Stimulated activated CD4-positive, alpha-beta T cell treated with anti-CD3 and anti-CD28 coated beads, Interleukin-2, amount 100 ng/mL, for 24 hours (primary cell): Measurements from ENCODE around the gene TMEM150B.
A peak's percentile ranks its signal among the peaks of the same experiment; 100 is the strongest.

Source experiments
- DNase-seq, 2 donors: peaks; one replicate each; pipeline ENCODE4 v3.0.0-alpha.2; 2020

The TMEM150B gene, protein sequence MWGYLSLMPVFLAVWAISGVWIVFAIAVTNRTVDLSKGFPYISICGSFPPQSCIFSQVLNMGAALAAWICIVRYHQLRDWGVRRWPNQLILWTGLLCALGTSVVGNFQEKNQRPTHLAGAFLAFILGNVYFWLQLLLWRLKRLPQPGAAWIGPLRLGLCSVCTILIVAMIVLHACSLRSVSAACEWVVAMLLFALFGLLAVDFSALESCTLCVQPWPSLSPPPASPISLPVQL

DNA sequence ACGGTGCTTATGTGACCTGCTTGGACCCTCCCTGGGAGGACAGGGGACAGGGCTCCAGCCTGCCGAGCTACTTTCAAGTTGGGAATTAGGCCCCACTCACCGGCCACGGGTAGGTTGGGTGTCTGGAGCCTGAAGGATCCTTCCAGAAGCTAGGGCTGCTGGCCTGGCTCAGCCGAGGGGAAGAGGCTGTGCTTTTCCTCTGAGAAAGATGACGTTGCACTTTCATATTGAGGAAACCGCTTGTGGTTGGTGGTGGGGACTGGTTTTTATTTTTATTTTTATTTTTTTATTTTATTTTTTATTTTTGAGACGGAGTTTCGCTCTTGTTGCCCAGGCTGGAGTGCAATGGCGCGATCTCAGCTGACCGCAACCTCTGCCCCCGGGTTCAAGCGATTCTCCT is at the start of gene TMEM150B:
Gene TMEM150B, minus strand, starts transcription at position 170 of the 400 bp plus-strand sequence. CDS start 4,305 bp downstream, outside the sequence.
- no peak for DNase-seq

DNA sequence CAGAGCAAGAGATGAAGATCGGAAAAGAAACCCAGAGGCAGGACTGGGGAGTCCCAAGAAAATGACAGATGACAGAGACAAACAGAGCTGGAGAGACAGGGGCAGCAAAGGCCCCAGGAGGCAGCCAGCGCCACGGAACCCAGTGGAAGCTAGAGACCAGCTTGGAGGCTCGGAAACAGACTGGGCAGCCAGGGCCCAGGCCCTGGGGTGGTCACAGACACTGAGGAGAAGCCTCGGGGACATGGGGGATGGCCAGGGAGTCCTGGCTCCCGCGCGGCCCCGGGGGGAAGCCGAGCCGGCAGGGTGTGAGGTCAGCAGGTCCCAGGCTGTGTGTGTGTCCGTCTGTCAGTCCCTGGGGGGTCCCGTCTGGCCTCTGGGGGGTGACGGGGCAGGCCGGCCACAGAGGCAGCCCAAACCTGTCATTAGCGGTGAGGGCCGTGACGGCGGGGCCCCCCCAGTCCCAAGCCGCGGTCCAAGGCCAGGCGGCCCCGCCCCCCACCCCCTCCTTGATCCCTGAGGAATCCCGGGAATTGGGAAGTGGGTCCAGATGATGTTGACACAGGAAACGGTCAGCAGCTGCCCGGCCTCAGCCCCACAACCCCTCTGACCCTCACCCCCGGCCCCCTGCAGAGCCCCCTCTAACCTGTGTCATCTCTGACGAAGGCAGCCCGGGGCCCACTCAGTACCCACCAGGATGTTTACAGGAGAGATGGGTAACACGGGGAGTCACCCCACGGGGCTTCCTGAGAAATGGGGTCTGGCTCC is 49.0 kb upstream of the TMEM150B start:
- DNase-seq: no peak

DNA sequence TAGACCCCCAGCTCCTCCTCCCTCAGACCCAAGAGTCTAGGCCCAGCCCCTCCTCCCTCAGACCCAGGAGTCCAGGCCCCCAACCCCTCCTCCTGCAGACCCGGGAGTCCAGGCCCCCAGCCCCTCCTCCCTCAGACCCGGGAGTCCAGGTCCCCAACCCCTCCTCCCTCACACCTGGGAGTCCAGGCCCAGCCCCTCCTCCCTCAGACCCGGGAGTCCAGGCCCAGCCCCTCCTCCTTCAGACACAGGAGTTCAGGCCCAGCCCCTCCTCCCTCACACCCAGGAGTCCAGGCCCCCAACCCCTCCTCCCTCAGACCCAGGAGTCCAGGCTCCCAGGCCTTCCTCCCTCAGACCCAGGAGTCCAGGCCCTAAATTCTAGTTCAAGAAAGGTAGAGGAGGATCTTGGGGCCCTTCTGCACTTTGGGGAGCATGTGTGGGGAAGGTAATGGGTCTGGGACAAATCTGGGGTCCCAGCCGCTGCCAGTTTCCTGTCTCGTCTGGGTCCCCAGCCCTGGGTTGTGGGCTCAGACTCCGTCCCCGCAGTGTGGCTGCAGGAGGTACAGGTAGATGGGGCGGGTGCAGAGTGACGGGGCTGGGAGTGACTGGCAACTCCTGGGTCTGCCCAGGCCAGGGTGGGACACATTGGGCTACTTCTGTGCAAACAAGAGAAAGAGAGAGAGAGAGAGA is 48.3 kb upstream of the TMEM150B start:
- DNase-seq: no peak

DNA sequence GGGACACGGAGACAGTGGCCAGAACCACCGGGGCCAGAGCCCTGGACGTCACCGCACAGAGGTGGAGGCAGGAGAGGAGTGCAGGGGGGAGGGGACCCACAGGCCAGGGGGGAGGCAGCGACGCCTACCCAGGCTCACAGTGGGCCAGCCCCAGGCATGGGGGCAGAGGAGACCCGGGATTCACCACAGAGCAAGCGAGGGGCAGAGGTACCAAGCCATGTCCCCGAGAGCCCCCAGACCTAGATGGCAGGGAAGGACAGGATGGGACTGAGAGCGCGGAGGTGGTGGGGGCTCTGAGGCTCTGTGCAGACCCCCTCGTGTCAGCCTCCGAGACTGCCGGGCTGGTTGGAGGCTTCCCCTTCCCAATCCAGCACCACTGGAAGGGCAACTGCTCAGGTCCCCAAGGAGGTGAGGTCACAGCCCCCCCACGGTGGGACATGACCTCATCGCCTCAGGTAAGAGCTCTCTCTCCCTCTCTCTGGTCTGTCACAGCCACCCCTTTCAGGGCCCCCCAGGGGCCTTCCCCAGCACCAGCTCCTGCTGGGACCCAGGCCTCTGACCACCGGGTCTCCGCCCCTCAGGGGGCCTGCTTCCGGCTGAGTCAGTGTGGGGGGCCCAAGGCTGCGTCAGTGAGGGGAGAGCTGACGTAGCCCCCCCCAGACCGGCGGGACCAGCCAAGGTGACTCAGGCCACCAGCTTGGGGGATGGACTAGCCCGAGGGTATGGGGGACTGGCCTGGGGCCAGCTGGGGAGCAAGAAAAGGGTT is 47.4 kb upstream of the TMEM150B start:
- no peak for DNase-seq

DNA sequence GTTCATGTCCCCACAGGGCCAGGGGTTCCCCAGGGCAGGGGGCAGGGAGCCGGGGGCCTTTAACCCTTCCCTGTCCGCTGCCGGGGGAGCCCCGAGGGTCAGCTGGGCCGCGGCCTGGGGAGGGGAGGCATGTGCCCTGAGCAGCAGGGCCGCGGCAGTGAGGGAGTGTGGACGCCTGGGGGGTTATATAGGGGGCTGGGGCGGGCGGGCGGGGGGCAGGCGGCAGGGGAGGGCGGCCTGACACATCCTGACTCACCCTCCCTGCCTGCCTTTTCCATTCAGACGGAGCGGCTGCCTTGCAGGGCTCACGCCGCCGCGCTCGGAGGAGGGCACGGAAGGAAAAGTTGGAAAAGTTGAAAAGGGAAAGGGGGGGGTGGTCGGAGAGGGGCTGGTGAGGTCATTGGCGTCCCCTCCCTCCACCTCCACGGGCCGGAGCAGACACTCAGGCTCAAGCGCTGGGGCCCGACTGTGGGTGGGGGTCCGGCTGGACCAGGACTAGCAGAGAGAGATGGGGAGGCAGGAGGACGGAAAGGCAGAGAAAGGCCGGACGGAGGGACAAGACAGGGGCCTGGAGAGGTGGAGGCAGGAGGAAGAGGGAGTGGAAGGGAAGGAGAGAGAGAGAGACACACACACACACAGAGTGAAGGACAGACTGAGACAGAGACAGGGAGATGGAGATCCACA is 45.3 kb upstream of the TMEM150B start, which contains the start of gene IL11:
Gene IL11, minus strand, starts transcription at position 159 of the 684 bp plus-strand sequence. Its CDS starts 153 bp downstream, at position 6.
- DNase-seq: no peak

DNA sequence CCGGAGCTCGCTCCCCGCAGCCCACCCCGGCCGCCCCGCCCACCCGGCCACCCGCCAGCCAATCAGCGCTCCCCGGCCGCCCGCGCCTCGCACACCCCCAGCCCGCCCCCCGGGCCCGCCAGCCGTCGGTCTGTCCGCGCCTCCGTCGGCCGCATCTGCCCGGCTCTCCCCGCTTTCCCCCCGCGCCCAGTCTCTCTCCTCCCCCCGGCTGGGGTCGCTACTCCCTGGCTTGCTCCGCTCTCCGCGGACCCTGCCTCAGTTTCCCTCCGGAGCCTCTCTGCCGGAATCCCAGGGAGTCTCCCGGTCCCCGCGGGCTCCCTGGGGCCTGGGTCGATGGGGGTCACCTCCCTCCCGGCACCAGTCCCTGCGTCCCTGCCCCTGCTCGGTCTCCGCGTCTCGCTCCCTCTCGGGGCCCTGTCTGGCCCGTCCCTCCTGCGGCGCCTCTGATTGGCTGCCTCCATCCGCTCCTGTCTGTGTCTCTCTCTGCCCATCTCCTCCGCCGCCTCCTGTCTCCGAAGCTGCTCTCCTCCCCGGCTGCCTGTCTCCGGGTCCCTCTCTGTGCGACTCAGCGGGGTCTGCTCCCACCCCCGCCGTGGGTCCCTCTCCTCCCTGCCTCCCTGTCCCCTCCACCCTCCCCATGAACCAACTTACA is 44.6 kb upstream of the TMEM150B start:
- peak in 1 of 2 donors; percentile 49 for DNase-seq

DNA sequence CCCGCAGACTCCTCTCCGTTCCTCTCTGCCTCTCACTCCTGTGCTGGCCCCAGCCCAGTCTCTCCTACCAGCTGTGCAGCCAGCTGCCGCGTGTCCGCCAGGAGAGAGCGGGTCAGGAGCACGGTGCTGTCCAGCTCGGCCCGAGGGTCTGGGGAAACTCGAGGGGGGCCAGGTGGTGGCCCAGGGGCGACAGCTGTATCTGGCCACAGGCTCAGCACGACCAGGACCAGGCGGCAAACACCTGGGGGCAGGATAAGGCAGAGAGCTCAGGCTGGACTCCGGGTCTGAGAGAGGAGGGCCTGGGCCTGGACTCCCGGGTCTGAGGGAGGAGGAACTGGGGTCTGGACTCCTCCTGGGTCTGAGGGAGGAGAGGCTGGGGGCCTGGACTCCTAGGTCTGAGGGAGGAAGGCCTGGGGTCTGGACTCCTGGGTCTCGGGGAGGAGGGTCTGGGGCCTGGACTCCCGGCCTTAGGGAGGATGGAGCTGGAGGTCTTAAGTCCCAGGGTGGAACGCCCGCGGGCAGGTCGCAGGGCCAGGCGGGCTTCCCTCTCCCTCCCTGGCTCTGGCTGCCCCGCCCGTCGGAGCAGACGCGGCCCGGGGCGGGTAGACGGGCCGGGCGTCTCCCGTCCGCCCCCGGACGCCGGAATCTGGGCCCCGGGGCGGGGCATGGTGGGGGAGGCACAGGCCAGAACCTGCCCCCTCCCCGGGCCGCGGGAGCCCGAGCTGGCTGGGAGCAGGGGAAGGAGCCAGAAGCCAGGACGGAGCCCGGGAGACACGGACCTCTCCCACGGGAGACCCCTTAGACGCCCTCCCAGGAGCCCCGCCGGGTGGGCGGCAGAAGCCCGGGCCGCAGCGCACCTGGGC is 43.8 kb upstream of the TMEM150B start:
- DNase-seq: peak in 1 of 2 donors; percentile 44

DNA sequence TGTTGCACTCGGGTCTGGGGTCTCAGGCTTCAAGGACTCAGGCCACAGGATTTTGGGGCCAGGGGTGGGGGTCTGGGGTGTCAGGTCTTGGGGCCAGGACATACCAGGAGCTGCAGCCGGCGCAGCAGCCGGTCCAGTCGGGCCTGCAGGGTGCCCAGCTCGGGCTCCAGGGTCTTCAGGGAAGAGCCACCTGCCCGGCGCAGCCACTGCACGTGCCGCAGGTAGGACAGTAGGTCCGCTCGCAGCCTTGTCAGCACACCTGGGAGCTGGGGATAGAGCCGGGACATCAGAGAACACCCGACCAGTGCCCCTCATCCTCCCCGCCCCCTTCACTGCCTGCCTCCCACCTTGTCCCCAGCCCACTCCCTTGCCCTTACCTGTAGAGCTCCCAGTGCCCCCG is 43.0 kb upstream of the TMEM150B start:
- no peak for DNase-seq

DNA sequence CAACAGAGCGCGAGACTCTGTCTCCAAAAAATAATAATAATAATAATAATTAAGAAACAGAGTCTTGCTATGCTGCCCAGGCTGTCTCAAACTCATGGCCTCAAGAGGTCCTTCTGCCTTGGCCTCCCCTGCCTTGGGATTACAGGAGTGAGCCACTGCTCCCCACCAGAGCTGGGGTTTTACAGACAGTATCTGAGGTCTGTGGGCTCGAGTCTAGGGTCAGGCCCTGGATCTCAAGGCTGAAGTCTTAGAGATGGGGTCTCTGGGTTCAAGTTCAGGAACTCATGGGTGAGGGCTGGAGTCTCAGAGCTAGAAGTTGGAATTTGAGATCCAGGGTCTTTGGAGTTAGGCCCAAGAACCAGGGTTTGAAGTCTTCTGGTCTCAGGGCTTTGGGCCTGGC is 41.6 kb upstream of the TMEM150B start:
- DNase-seq: no peak

DNA sequence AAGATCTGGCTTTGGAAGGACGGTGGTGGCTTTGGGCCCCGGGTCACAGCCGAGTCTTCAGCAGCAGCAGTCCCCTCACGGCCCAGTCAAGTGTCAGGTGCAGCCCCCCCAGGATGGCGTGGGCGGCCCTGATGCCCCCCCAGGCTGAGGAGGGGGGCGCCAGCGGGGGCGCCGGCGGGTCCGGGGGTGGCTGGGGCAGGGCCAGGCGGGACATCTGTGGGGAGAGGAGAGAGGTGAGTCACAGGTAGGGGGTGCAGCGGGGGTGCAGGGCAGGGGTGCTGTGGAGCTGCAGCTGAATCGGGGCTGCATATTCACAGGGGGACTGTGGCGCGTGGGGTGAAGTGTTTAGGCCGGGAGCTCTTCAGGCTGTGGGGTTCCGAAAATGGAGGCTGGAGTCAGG is 40.8 kb upstream of the TMEM150B start:
- DNase-seq: no peak

DNA sequence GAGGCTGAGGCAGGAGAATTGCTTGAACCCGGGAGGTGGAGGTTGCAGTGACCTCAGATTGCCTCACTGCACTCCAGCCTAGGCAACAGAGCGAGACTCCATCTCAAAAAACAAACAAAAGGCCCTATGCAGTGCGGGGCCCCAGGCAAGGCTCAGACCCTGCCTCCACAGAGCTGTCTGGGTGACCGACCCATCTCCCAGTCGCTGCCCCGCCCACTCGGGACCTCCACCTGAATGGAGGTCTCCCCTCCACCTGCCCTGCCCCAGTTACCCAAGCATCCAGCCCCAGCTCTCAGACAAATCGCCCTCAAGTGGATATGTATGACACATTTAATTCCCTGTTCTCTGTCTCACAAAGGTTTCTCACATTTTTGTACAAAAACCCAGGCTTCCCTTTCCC is 40.1 kb upstream of the TMEM150B start:
- DNase-seq: no peak

DNA sequence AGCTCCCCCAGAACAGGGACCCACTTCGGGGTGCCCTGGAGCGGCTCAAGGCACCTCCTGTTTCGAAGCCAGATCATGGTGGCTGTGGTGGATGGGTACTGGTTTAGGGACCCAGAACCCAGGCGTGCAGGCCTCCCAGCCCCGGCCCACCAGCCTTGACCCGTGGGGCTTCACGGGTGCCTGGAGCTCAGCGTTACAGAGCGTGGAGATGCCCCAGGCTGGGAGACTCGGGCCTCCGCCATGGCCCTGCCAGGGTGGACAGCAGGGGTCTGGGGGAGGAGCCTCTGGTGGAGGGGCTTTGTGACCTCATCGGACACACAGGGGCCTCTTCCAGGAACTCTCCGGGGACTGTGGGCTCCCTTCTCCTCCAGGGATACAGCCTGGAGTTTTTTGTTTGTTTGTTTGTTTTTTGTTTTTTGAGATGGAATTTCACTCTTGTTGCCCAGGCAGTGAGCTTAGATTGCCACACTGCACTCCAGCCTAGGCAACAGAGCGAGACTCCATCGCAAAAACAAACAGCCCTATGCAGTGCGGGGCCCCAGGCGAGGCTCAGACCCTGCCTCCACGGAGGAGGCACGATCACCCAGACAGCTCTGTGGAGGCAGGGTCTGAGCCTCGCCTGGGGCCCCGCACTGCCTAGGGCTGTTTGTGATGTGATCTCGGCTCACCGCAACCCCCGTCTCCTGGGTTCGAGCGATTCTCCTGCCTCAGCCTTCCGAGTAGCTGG is 38.0 kb upstream of the TMEM150B start, which contains the start of gene GARIN5B:
Gene GARIN5B, minus strand, starts transcription at position 271 of the 727 bp plus-strand sequence. Its CDS starts 194 bp downstream, at position 77.
- no peak for DNase-seq

DNA sequence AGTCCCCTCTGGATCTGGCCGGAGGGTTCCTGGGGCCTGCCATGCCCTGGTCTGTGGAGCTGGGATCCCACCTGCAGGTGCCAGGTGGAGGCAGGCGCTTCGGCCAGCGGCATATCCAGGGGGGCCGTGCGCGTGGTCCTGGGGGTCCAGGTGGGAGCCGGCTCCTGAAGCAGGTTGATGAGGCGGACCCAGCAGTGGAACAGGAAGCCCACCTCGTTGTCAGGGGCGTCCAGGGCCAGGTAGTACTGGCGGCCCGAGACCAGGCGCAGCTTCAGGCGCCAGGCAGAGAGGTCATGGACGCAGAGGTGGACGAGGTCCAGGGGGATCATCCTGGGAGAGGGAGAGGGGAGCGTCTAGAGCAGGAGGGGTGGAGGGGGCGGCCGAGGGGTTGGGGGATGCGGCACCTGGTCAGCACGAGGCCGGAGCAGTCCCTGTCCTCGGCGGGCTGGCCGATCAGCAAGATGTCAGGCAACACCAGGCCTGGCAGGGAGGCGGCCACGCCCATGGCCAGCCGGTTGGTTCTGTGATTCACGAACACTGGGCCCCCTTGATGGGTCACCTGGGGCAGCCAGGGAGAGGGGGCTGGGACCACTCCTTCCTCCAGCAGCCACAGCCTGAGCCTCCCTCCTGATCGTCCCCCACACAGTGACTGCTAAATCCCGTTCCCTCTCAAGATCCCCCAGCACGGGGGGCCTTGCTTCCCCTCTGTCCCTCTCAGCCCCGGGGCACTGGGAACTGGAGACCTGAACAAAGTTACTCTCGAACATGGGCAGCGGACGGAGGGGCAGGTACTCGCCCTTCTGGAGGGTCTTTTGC is 37.2 kb upstream of the TMEM150B start:
- DNase-seq: no peak

DNA sequence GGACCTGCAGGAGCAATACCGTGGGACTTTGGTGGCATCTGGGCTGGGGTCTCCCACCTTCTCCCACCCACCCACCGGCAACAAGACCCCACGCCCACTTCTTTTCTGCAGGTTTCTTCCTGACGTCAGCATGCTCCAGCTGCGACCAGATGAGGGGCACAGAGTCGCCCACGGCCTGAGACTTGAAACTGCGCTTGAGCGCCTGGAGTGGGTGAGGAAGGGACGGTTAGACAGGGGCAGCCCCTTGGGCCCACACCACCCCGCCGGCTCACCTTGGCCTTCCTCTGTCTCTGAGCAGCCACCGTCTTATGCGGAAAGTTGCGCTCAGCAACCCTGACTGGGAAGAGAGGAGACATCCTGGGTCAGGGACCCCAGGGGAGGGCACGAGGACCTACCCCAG is 35.8 kb upstream of the TMEM150B start:
- DNase-seq: no peak

DNA sequence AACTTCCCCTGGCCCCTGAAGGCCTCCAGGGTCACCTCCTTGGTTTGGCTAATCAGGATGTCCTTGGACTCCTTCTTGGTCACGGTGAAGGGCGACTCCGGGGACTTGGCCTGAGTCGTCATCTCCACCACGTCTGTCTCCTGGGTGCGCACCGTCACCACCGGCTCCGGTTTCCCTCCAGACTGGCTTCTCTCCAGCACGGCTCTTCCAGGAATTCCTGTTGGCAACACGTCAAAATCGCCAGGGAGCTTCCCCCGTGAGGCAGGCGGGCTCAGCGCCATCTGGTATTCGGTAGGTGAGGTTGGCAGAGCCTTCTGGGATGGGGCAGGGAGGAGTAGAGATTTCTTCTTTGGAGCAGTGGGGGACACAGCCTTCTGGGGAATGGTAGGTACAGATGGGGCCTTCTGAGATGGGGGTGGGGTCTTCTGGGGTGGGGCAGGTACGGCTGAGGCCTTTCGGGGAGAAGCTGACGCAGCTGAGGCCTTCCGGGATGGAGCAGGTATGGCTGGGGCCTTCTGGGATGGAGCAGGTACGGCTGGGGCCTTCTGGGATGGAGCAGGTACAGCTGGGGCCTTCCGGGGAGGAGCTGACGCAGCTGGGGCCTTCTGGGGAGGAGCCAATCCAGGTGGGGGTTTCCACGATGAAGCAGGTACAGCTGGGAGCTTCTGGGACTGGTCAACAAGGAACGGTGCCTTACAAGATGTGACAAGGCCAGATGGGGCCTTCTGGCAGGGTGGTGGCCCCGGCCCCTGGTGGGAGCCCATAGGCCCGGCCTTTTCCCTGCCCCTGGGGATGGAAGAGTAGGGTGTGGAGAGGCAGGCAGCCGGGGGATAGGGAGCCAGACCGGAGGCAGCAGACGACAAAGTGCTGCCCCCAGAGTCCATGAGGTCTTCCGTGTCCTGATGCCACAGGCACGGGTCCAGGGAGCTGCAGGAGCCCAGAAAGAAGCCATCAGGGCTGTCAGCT is 34.1 kb upstream of the TMEM150B start:
- DNase-seq: no peak

DNA sequence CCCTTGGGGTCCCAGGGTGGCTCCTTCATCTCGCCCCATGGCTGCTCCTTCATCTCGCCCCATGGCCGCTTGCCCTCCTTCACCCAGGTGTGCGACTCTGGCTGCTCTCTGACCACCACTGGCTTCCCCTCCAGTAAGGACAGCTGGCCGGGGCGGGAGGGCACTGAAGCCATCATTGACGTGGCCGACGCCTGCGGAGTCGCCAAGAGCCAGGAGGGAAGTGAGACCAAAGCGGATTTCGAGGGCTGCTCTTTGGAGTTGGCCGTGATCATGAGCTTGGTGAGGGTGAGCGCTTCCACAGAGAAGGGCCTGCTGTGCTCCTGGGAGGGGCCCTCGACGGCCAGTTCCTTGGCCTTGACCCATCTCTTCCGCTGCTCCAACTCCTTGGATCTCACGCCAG is 33.4 kb upstream of the TMEM150B start:
- DNase-seq: no peak

DNA sequence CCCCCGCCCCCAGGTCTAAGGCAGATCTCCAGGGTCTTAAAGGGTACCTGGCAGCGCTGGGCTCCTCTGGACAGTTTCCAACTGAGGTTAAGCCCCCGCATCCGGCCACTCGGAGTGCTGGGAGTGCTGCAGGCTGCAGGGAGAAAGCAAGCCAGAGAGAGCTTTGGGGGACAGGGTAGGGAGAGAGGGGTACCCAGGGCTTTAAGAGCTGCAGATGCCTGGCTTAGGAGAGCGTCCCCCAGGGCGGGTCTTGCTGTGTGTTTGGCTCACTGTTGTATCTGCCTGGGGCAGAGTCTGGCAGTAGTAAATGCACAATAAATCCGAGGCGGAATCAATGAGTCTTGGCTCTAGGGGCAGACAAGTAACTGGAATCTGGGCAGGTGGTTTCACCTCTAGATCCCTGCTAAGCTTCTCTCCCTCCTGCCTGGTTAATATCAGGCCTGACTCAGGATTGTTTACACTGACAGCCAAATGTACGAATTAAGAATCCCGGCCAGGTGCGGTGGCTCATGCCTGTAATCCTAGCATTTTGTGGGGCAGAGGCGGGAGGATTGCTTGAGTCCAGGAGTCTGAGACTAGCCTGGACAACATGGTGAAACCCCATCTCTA is 30.2 kb upstream of the TMEM150B start:
- DNase-seq: no peak
